BLaER1 (cell line): ENCODE data around the gene FLVCR1.
"Not testable (repeated sequence)": the region's sequence is repeated elsewhere in the genome, so short reads cannot be mapped to it uniquely, and the experiment has no call there.

Source experiments
- H3K27ac ChIP-seq: shearing (Covaris generic); formaldehyde crosslinking; 2 replicates; pipeline ENCODE4 v1.8.1; 2022
- H3K27me3 ChIP-seq: shearing (Covaris generic); formaldehyde crosslinking; 2 replicates; pipeline ENCODE4 v1.8.1; 2022
- H3K36me3 ChIP-seq: shearing (Covaris generic); formaldehyde crosslinking; 2 replicates; pipeline ENCODE4 v1.8.1; 2022
- H3K4me1 ChIP-seq: shearing (Covaris generic); formaldehyde crosslinking; 2 replicates; pipeline ENCODE4 v1.8.1; 2022
- H3K4me2 ChIP-seq: shearing (Covaris generic); formaldehyde crosslinking; 2 replicates; pipeline ENCODE4 v1.8.1; 2022
- H3K4me3 ChIP-seq: shearing (Covaris generic); formaldehyde crosslinking; 2 replicates; pipeline ENCODE4 v1.8.1; 2022
- H3K9ac ChIP-seq: shearing (Covaris generic); formaldehyde crosslinking; 2 replicates; pipeline ENCODE4 v1.8.1; 2022
- H3K9me3 ChIP-seq: shearing (Covaris generic); formaldehyde crosslinking; 2 replicates; pipeline ENCODE4 v1.8.1; 2022
- H4K20me1 ChIP-seq: shearing (Covaris generic); formaldehyde crosslinking; 2 replicates; pipeline ENCODE4 v1.8.1; 2022
- Cebpa-rat ChIP-seq: shearing (Covaris generic); IDR thresholded peaks from 2 replicates; pipeline ENCODE4 v1.8.1; 2022

The FLVCR1 gene

DNA sequence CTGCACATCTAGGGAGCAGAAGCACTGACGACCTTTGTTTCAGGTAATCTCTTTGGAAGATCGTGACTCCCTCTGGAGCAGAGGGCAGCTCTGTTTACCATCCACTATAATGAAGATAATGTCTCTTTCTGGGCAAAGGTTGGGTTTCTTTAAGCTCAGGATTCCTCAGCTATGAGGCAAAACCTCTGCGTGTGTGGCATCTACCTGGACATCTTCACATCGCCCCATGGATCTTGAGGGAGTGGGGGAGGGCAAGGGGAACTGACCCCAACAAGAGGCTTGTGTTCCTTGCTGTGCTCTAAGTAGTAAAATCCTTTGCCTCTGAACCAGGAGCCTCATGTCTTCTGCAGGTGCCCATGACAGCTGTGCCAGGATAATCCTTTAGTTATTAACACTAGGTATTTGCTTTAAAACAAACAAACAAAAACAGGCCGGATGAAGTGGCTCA is 30.2 kb upstream of the FLVCR1 start:
- Histone ChIP-seq H3K9ac (no peak overlapping the region), H3K4me2 (no peak overlapping the region), H3K4me1 (no peaks in the 10 kb centered on the region), H3K27me3 (no peaks in the 10 kb centered on the region), H3K9me3 (peaks cover 34% of the 10 kb centered on the region), H3K4me3 (no peak overlapping the region), H4K20me1 (no peaks in the 10 kb centered on the region), H3K36me3 (0 out of 2 replicates have a peak, but pooled peaks cover 10% of the 10 kb centered on the region), H3K27ac (no peak overlapping the region)
- no peak for TF ChIP-seq Cebpa-rat

DNA sequence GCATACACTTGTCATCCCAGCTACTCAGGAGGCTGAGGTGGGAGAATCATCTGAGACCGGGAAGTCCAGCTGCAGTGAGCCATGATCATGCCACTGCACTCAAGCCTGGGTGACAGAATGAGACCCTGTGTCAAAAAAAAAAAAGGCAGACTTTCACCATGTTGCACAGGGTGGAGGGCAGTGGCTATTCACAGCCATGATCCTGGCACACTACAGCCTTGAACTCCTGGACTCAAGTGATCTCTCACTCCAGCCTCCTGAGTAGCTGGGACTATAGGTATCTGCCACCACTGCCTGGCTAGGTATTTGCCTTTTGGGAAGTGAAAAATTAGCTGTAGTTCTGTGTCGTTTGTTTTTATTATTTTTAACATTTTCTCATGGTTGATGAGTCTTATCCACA is 29.7 kb upstream of the FLVCR1 start:
- Histone ChIP-seq H3K27ac (no peak overlapping the region), H3K4me2 (no peak overlapping the region), H3K4me1 (peaks cover under 1% of the 10 kb centered on the region; the same call in 1 of the 2 replicates), H4K20me1 (no peaks in the 10 kb centered on the region), H3K9ac (no peak overlapping the region), H3K36me3 (0 out of 2 replicates have a peak, but pooled peaks cover 10% of the 10 kb centered on the region), H3K27me3 (no peaks in the 10 kb centered on the region), H3K9me3 (peaks cover 34% of the 10 kb centered on the region), H3K4me3 (no peak overlapping the region)
- no peak for TF ChIP-seq Cebpa-rat

DNA sequence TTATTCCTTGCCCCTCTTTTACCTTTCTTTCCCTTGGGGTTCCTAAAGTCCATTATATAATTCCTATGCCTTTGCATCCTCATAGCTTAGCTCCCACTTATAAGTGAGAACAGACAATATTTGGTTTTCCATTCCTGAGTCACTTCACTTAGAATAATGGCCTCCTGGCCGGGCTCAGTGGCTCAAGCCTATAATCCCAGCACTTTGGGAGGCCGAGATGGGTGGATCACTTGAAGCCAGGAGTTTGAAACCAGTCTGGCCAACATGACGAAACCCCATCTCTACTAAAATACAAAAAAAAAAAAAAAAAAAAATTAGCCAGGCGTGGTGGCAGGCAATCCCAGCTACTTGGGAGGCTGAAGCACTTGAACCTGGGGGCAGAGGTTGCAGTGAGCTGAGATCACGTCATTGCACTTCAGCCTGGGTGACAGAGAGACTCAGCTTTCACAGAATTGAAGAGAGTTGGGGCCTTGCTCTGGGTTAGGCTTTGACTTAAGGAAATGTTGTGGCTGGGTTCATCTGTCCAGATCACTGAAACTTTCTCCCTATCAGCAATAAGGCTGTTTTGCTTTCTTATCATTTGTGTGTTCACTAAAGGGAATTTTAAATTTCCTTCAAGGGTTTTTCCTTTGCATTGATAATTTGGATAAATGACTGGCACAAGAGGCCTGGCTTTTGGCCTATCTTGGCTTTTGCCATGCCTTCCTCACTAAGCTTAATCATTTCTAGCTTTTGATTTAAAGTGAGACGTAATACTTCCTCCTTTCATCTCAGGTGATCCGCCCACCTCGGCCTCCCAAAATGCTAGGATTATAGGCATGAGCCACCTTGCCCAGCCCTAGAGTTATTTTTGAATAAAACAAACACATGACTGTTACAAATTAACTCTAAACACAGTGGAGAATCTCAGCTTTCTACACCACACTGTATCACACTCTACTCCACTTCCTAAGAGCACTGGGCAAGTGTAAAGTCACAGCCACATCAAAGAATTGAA is 24.6 kb upstream of the FLVCR1 start:
- not testable (repeated sequence) for H3K4me1 ChIP-seq, H3K9ac ChIP-seq, H3K36me3 ChIP-seq, H3K27ac ChIP-seq, H3K27me3 ChIP-seq, H3K4me3 ChIP-seq, H4K20me1 ChIP-seq, H3K9me3 ChIP-seq
- peak overlapping the region; percentile 7; the same call in 1 of the 2 replicates for H3K4me2 ChIP-seq

DNA sequence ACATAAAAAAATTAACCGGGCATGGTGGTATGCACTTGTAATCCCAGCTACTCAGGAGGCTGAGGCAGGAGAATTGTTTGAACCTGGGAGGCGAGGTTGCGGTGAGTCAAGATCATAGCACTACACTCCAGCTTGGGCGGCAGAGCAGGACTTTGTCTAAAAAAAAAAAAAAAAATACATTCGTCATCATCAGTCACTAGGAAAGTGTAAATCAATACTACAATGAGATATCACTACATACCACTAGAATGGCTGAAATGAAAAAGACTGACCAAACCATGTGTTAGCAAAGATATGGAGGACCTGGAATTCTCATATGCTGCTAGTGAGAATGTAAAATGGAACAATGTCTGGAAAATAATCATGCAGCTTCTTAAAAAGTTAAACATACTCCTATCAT is 19.9 kb upstream of the FLVCR1 start:
- Histone ChIP-seq H3K4me2 (no peak overlapping the region), H3K9me3 (no peaks in the 10 kb centered on the region), H3K9ac (no peak overlapping the region), H3K36me3 (no peaks in the 10 kb centered on the region), H4K20me1 (no peaks in the 10 kb centered on the region), H3K27me3 (no peaks in the 10 kb centered on the region), H3K4me1 (peaks cover 9% of the 10 kb centered on the region), H3K27ac (no peak overlapping the region), H3K4me3 (no peak overlapping the region)
- no peak for TF ChIP-seq Cebpa-rat

DNA sequence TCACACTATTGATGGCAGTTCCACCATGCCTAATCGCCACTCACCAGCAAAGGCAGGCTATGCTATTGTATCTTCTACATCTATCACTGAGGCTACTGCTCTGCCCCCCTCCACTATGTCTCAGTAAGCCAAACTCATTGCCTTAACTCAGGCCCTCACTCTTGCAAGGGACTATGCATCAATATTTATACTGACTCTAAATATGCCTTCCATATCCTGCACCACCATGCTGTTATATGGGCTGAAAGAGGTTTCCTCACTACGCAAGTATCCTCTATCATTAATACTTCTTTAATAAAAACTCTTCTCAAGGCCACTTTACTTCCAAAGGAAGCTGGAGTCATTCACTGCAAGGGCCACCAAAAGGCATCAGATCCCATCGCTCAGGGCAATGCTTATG is 13.6 kb upstream of the FLVCR1 start:
- H4K20me1 ChIP-seq, H3K27me3 ChIP-seq, H3K9ac ChIP-seq, H3K36me3 ChIP-seq, H3K4me1 ChIP-seq, H3K27ac ChIP-seq, H3K4me2 ChIP-seq, H3K4me3 ChIP-seq: not testable (repeated sequence)
- peaks cover 18% of the 10 kb centered on the region for H3K9me3 ChIP-seq

DNA sequence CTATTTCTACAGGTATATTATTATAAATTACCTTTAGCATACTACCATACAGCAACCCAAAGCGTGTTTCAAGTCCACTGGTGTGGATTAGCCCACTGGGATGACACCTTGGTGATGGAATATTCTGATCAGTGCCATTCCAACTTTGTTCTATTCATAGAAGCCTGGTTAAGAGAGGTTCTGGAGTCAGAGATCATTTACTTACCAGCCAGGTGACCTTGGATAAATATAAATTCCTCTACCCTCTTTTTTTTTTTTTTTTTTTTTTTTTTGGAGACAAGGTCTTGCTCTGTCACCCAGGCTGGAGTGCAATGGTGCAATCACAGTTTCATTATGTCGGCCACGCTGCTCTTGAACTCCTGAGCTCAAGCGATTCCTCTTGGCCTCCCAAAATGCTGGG is 10.5 kb upstream of the FLVCR1 start, which contains the start of gene SPATA45:
SPATA45 (minus strand) TSS at position 101 of the 400 bp plus-strand sequence. CDS start 11,500 bp downstream, outside the sequence.
- H3K4me2 ChIP-seq = no peak within 1 kb of the TSS
- no peak for TF ChIP-seq Cebpa-rat
- H3K9me3 ChIP-seq = peaks cover 18% of the 10 kb centered on the region
- H3K4me1 ChIP-seq = peaks cover 6% of the 10 kb centered on the region
- H3K4me3 ChIP-seq = no peak within 1 kb of the TSS
- H3K9ac ChIP-seq = no peak within 1 kb of the TSS
- no peaks in the 10 kb centered on the region for H4K20me1 ChIP-seq
- H3K27me3 ChIP-seq = no peaks in the 10 kb centered on the region
- no peaks in the 10 kb centered on the region for H3K36me3 ChIP-seq
- no peak within 1 kb of the TSS for H3K27ac ChIP-seq

DNA sequence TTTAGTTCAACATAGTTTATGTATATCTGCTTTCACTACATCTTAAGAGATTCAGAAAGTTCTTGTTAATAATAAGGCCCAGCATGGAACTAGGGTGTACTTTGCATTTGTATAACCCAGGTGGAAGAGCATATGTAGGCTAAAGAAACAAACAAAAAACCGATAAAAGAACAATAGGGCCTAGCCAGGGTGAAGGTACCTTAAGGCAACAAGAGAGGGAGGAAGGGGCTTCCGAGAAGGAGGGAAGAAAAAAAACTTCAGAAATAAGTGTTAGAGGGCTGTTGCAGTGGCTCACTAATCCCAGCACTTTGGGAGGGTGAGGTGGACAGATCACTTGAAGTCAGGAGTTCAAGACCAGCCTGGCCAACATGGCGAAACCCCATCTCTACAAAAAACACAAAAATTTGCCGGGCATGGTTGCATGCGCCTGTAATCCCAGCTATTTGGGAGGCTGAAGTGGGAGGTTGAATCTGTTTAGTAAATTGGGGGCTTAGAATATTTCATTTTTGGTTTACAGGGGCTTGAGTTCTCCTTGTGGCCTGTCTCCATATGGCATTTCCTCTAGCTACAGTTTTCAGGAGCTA is 5.9 kb upstream of the FLVCR1 start:
- peaks cover 6% of the 10 kb centered on the region; the same call in 1 of the 2 replicates for H3K36me3 ChIP-seq
- H3K27me3 ChIP-seq = no peaks in the 10 kb centered on the region
- peaks cover 10% of the 10 kb centered on the region for H3K4me1 ChIP-seq
- H3K4me3 ChIP-seq = no peak overlapping the region
- no peak overlapping the region for H3K9ac ChIP-seq
- H3K9me3 ChIP-seq = no peaks in the 10 kb centered on the region; the same call in 1 of the 2 replicates
- no peak for TF ChIP-seq Cebpa-rat
- no peak overlapping the region for H3K27ac ChIP-seq
- H3K4me2 ChIP-seq = no peak overlapping the region
- H4K20me1 ChIP-seq = no peaks in the 10 kb centered on the region

DNA sequence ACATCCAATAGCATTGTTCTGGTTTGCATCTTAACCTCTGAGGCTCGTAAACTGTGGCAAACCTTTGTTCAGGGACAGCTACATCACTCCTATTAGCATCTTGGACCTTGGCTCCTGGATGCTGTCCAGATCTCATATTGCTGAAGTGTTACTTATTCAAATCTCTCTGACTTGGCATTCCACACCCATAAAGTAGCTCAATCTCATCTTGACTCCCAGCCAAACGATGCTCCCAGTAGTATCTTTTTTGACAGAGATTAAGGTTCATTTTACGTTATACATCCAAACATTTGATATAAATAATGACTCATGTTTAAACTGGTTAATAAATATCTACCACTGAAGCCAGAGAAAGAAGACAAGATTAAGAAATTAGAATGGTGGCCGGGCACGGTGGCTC is 4.4 kb upstream of the FLVCR1 start:
- no peak overlapping the region for H3K27ac ChIP-seq
- no peak overlapping the region for H3K4me3 ChIP-seq
- no peak overlapping the region for H3K9ac ChIP-seq
- TF ChIP-seq Cebpa-rat = no peak
- H3K9me3 ChIP-seq = no peaks in the 10 kb centered on the region; the same call in 1 of the 2 replicates
- H3K4me2 ChIP-seq = no peak overlapping the region
- peaks cover 6% of the 10 kb centered on the region; the same call in 1 of the 2 replicates for H3K36me3 ChIP-seq
- H3K4me1 ChIP-seq = peaks cover 13% of the 10 kb centered on the region
- no peaks in the 10 kb centered on the region for H3K27me3 ChIP-seq
- H4K20me1 ChIP-seq = 0 out of 2 replicates have a peak, but pooled peaks cover under 1% of the 10 kb centered on the region

DNA sequence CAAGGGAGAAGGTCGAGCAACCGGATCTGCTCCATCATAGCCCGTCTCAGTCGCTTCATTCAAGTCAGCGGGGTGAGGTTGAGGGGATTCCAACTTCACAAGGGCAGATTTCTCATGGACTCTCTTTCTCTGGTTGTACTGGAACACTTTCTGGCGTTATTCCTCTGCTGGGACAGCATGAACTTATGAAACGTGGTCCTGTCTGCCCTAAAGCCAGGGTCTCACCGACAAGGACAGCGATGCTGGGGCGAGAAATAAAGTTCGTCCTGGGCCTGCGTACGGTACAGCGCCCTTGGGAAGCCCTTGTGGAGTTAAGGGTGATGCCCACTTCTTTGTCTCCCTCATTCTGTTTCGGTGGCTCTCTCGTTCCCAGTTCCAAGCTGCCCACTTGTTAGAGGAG is 1.3 kb upstream of the FLVCR1 start:
- H3K4me3 ChIP-seq = peak overlapping the region; percentile 90
- H3K27me3 ChIP-seq = no peaks in the 10 kb centered on the region
- TF ChIP-seq Cebpa-rat = no peak
- H4K20me1 ChIP-seq = peaks cover 24% of the 10 kb centered on the region
- peaks cover 11% of the 10 kb centered on the region for H3K9me3 ChIP-seq
- no peak overlapping the region for H3K27ac ChIP-seq
- peaks cover 17% of the 10 kb centered on the region for H3K36me3 ChIP-seq
- H3K9ac ChIP-seq = peak overlapping the region; percentile 91; the same call in 1 of the 2 replicates
- peak overlapping the region; percentile 78 for H3K4me2 ChIP-seq
- H3K4me1 ChIP-seq = peaks cover 40% of the 10 kb centered on the region
